GM18861 (cell line): Measurements from ENCODE around the gene ITCH.

Source experiments
- ATAC-seq: cut with Tn5 transposase; IDR thresholded peaks from one replicate; pipeline ENCODE4 v1.9.1; 2021; ENCODE audit not compliant: unreplicated experiment

ITCH gene

GRCh38 chr20:34526466-34526865 lies 163.4 kb downstream of the ITCH start:
- ATAC-seq: no peak

- no peak for ATAC-seq
Measured at GRCh38 chr20:34527016-34527415, 163.9 kb downstream of the ITCH start.

- no peak for ATAC-seq
Measured at GRCh38 chr20:34528921-34529297, 165.8 kb downstream of the ITCH start.

- no peak for ATAC-seq
Measured at GRCh38 chr20:34529742-34530141, 166.7 kb downstream of the ITCH start.

GRCh38 chr20:34530342-34530741 lies 167.3 kb downstream of the ITCH start:
- ATAC-seq: no peak

GRCh38 chr20:34531608-34532265 lies 168.7 kb downstream of the ITCH start:
- ATAC-seq: no peak

GRCh38 chr20:34532320-34532719 lies 169.2 kb downstream of the ITCH start:
- no peak for ATAC-seq

- no peak for ATAC-seq
Measured at GRCh38 chr20:34532756-34533155, 169.7 kb downstream of the ITCH start.

GRCh38 chr20:34534391-34535165 lies 171.5 kb downstream of the ITCH start:
- no peak for ATAC-seq

- ATAC-seq: no peak
Measured at GRCh38 chr20:34535301-34535840, 172.3 kb downstream of the ITCH start.

GRCh38 chr20:34535857-34536256 lies 172.8 kb downstream of the ITCH start:
- ATAC-seq: no peak

- ATAC-seq: no peak
Measured at GRCh38 chr20:34536798-34537394, 173.8 kb downstream of the ITCH start.

GRCh38 chr20:34537651-34538050 lies 174.6 kb downstream of the ITCH start:
- ATAC-seq: no peak

- no peak for ATAC-seq
Measured at GRCh38 chr20:34538671-34539123, 175.6 kb downstream of the ITCH start.

GRCh38 chr20:34539756-34540155 lies 176.7 kb downstream of the ITCH start:
- no peak for ATAC-seq

GRCh38 chr20:34540596-34541263 lies 177.7 kb downstream of the ITCH start:
- ATAC-seq: no peak

GRCh38 chr20:34541264-34541901 lies 178.3 kb downstream of the ITCH start:
- no peak for ATAC-seq

GRCh38 chr20:34541917-34542316 lies 178.8 kb downstream of the ITCH start:
- no peak for ATAC-seq

- no peak for ATAC-seq
Measured at GRCh38 chr20:34542439-34542838, 179.4 kb downstream of the ITCH start.

GRCh38 chr20:34543463-34544056 lies 180.5 kb downstream of the ITCH start:
- ATAC-seq: no peak
